Bronchial epithelial cell (primary cell): ENCODE measurements around the gene FAM120B. TPM values are rescaled to one million over a fixed set of nuclear protein-coding genes. Genes with fewer than 3 reads are reported as not detected.

Experiments used
- DNase-seq: peaks from one replicate; pipeline ENCODE4 v3.0.0-alpha.2; 2010; ENCODE audit warnings: low read depth
- FAIRE-seq: peaks from 2 replicates; lab custom pipeline; 2011; peaks lifted over from hg19 to GRCh38; lab: Jason Lieb, UNC
- H3K27me3 ChIP-seq: 2 replicates; pipeline ENCODE4 v1.5.1; 2011; ENCODE audit warnings: low read length; ENCODE audit not compliant: control insufficient read depth, insufficient read depth
- H3K36me3 ChIP-seq: 2 replicates; pipeline ENCODE4 v1.5.1; 2011; ENCODE audit warnings: low read length; ENCODE audit not compliant: control insufficient read depth, insufficient read depth
- H3K4me3 ChIP-seq: 2 replicates; pipeline ENCODE4 v1.5.1; 2011; ENCODE audit warnings: mild to moderate bottlenecking, low read depth, low read length, control low read depth
- CTCF ChIP-seq: IDR thresholded peaks from 2 replicates; pipeline ENCODE4 v1.5.1; 2011; ENCODE audit warnings: mild to moderate bottlenecking, moderate library complexity, low read length, control low read depth, inconsistent platforms; ENCODE audit not compliant: insufficient read depth, severe bottlenecking
- total RNA-seq: library from RNA; depleted of rRNA; stranded (reverse); fragments of >200 nt; gene quantifications from 2 replicates; pipeline ENCODE4 v1.2.1, GENCODE V29; 2014

The FAM120B gene
- total RNA-seq, 1 donor from 2014 or later, result 7.1 TPM

DNA sequence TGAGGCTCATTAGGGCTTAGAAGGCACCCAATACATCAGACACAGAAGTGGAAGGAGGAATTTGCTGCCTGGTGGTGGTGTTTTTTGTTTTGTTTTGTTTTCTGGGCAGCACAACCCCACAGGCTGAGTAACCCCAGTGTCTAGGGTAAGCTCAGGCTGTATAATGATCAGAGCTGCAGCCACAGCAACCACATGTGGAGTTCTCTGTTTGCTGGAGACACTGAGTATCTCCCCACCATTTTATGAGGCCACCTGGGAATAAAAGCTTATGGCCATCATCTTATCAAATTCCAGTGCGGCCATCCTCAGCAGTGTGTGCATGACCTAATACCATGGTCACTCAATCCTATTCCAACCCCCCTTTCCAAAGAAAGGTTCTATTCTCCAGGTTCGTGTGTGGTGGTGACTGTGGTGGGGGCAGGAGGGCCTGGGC, 12.2 kb upstream of the FAM120B start:
- Histone ChIP-seq H3K27me3 (peaks cover 2% of the 10 kb centered on the region), H3K4me3 (no peak overlapping the region), H3K36me3 (no peaks in the 10 kb centered on the region)
- TF ChIP-seq CTCF, result no peak
- DNase-seq (no peak), FAIRE-seq (no peak)

- no peak for DNase-seq
- TF ChIP-seq CTCF, result no peak
- FAIRE-seq, result no peak
- peaks cover 2% of the 10 kb centered on the region for H3K27me3 ChIP-seq
- H3K4me3 ChIP-seq, result peak overlapping the region; percentile 51
- no peaks in the 10 kb centered on the region for H3K36me3 ChIP-seq
Observed at GRCh38 chr6:170294813-170295509, 11.6 kb upstream of the FAM120B start.

GRCh38 chr6:170295510-170296422, 10.8 kb upstream of the FAM120B start:
- DNase-seq, result peak; percentile 21
- no peak for TF ChIP-seq CTCF
- Histone ChIP-seq H3K4me3 (peak overlapping the region; percentile 51), H3K36me3 (no peaks in the 10 kb centered on the region), H3K27me3 (peaks cover 2% of the 10 kb centered on the region)
- no peak for FAIRE-seq

DNA sequence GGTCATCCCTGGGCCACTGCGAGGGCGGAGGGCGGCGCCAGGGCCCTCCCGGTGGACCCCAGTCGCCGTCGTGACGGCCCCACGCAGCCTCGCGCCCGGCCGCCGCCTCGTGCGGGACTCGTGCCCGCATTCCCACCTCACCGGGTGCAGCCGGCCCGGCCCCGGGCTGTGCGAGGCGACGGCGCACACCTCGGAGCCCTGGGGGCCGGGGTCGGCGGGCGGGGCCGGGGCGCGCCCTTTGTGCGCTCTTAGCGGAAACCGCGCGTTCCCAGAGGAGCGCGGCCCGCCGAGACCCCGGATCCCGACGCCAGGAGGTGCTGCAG, 10.2 kb upstream of the FAM120B start:
- FAIRE-seq (no peak), DNase-seq (no peak)
- Histone ChIP-seq H3K36me3 (no peaks in the 10 kb centered on the region), H3K4me3 (peak overlapping the region; percentile 51), H3K27me3 (peaks cover 2% of the 10 kb centered on the region)
- TF ChIP-seq CTCF, result no peak

GRCh38 chr6:170296746-170297575, 9.6 kb upstream of the FAM120B start:
- FAIRE-seq (no peak), DNase-seq (no peak)
- Histone ChIP-seq H3K4me3 (no peak overlapping the region), H3K36me3 (no peaks in the 10 kb centered on the region), H3K27me3 (peaks cover 2% of the 10 kb centered on the region)
- no peak for TF ChIP-seq CTCF
